ENCODE data around the gene BTRC. TPM values are rescaled to one million over a fixed set of nuclear protein-coding genes. Genes with fewer than 3 reads are reported as not detected.

The BTRC gene
- total and polyA plus RNA-seq, 10 of the 15 experiments (the other 5 are each of a cell fraction or from before 2014, with no cell fraction given): 2.2 to 18.6 (median 8.6) TPM

GRCh38 chr10:101511938-101512337 lies 158.0 kb downstream of the BTRC start (continued):
- TF ChIP-seq BRCA1 (IDR thresholded peaks at IDR 0.05; ENCODE audit: low read depth, low read length): no peak
- TF ChIP-seq PAX8 (IDR thresholded peaks at IDR 0.05): no peak

GRCh38 chr10:101512738-101513137 lies 158.8 kb downstream of the BTRC start:
- no TSS peak for BruUV-seq (replicated peaks)
- ChIA-PET CTCF (no interaction called here), SMC1A (ENCODE audit: uncharacterized antibody, unreplicated experiment) (no interaction called here), RAD21 (ENCODE audit: unreplicated experiment) (no interaction called here), POLR2A (no interaction called here)
- Histone ChIP-seq H3K4me2 (ENCODE audit: control insufficient read depth, insufficient read depth) (no peak overlapping the region), H3K9me3 (replicated peaks; ENCODE audit: control insufficient read depth, insufficient read depth, low read length) (no peaks in the 10 kb centered on the region), H3K4me3 (no peak overlapping the region), H3K79me2 (ENCODE audit: control insufficient read depth, insufficient read depth, low read length) (no peaks in the 10 kb centered on the region), H4K20me1 (ENCODE audit: control insufficient read depth, insufficient read depth) (no peaks in the 10 kb centered on the region), H3K27me3 (replicated peaks in 1 of 2; ENCODE audit: control insufficient read depth in 2 of 2, insufficient read depth in 2 of 2, low read length in 1 of 2) (no peaks in the 10 kb centered on the region), H2AFZ (ENCODE audit: control insufficient read depth, low read depth, low read length) (no peak overlapping the region), H3K9ac (ENCODE audit: control insufficient read depth, insufficient read depth, low read length) (no peak overlapping the region), H3K36me3 (ENCODE audit: control insufficient read depth in 2 of 2, insufficient read depth in 2 of 2, low read length in 1 of 2) (no peaks in the 10 kb centered on the region), H3K4me1 (ENCODE audit: control insufficient read depth, insufficient read depth, low read length) (no peaks in the 10 kb centered on the region), H3K27ac (ENCODE audit: control insufficient read depth, insufficient read depth) (no peak overlapping the region)
- DNase-seq (ENCODE audit: low read depth, low spot score): no peak
- TF ChIP-seq MEF2B (IDR thresholded peaks at IDR 0.05; ENCODE audit: partially characterized antibody, poor library complexity, severe bottlenecking): no peak
- TF ChIP-seq MXI1 (IDR thresholded peaks at IDR 0.05; ENCODE audit: low read depth, low read length): no peak
- TF ChIP-seq PAX5 (IDR thresholded peaks at IDR 0.05; ENCODE audit: borderline replicate concordance, low read depth, low read length): no peak
- TF ChIP-seq ZBTB4 (CRISPR knock-in tag; IDR thresholded peaks at IDR 0.05): no peak
- no peak for TF ChIP-seq KLF5 (IDR thresholded peaks at IDR 0.05; ENCODE audit: partially characterized antibody)
- TF ChIP-seq BACH1 (IDR thresholded peaks at IDR 0.05; ENCODE audit: borderline replicate concordance): no peak
- TF ChIP-seq GATAD2B (conservative IDR thresholded peaks at IDR 0.05; ENCODE audit: low read depth): no peak
- TF ChIP-seq NR2C1 (IDR thresholded peaks at IDR 0.05): no peak
- TF ChIP-seq IRF3 (IDR thresholded peaks at IDR 0.05): no peak
- TF ChIP-seq CHD4 (IDR thresholded peaks at IDR 0.05): no peak
- no peak for TF ChIP-seq KAT2A (conservative IDR thresholded peaks at IDR 0.05; ENCODE audit: control insufficient read depth, low read depth, low read length)
- no peak for TF ChIP-seq RELB (IDR thresholded peaks at IDR 0.05; ENCODE audit: low read depth)
- intact Hi-C loops (cut with micrococcal nuclease; ENCODE audit: unreplicated experiment) (no loop called here), in situ Hi-C loops (cut with MboI) (no loop called here)
- no peak for ATAC-seq
- FAIRE-seq: no peak

Measured in GM12878 (cell line).